Adipocyte (in vitro differentiated cells): ENCODE measurements around the gene SLC16A11.
"Not testable (repeated sequence)": the region's sequence is repeated elsewhere in the genome, so short reads cannot be mapped to it uniquely, and the experiment has no call there.

Experiments used
- DNase-seq: peaks from one replicate; pipeline ENCODE4 v3.0.0-alpha.2; 2015; ENCODE audit warnings: low read depth
- H3K27me3 ChIP-seq: replicated peaks from 2 replicates; pipeline ENCODE4 v1.7.0; 2013; ENCODE audit warnings: mild to moderate bottlenecking, low read length, moderate library complexity; ENCODE audit not compliant: control insufficient read depth, insufficient read depth
- H3K36me3 ChIP-seq: 2 replicates; pipeline ENCODE4 v1.7.0; 2013; ENCODE audit warnings: low read length, mild to moderate bottlenecking, moderate library complexity; ENCODE audit not compliant: control insufficient read depth, insufficient read depth, severe bottlenecking
- H3K4me1 ChIP-seq: 2 replicates; pipeline ENCODE4 v1.7.0; 2013; ENCODE audit warnings: mild to moderate bottlenecking, low read length, moderate library complexity; ENCODE audit not compliant: control insufficient read depth, insufficient read depth
- H3K4me3 ChIP-seq: 2 replicates; pipeline ENCODE4 v1.7.0; 2013; ENCODE audit warnings: mild to moderate bottlenecking, low read length, moderate library complexity
- H3K9ac ChIP-seq: 2 replicates; pipeline ENCODE4 v1.7.0; 2013; ENCODE audit warnings: mild to moderate bottlenecking, low read length, moderate library complexity
- H3K9me3 ChIP-seq: 2 replicates; pipeline ENCODE4 v1.7.0; 2013; ENCODE audit warnings: mild to moderate bottlenecking, low read length, moderate library complexity; ENCODE audit not compliant: control insufficient read depth

The SLC16A11 gene

GRCh38 chr17:7001318-7001961, 42.5 kb downstream of the SLC16A11 start:
- H3K9ac ChIP-seq, result no peak overlapping the region
- H3K27me3 ChIP-seq, result no peaks in the 10 kb centered on the region
- H3K9me3 ChIP-seq, result no peaks in the 10 kb centered on the region
- H3K4me1 ChIP-seq, result peaks cover 8% of the 10 kb centered on the region
- peaks cover 56% of the 10 kb centered on the region for H3K36me3 ChIP-seq
- no peak overlapping the region for H3K4me3 ChIP-seq
- peak; percentile 43 for DNase-seq

GRCh38 chr17:6998855-6999508, 44.9 kb downstream of the SLC16A11 start:
- peaks cover 53% of the 10 kb centered on the region for H3K36me3 ChIP-seq
- H3K4me1 ChIP-seq, result peaks cover 16% of the 10 kb centered on the region
- H3K4me3 ChIP-seq, result no peak overlapping the region
- no peaks in the 10 kb centered on the region for H3K27me3 ChIP-seq
- no peaks in the 10 kb centered on the region for H3K9me3 ChIP-seq
- no peak overlapping the region for H3K9ac ChIP-seq
- no peak for DNase-seq

GRCh38 chr17:6997171-6997570, 46.7 kb downstream of the SLC16A11 start:
- no peak overlapping the region for H3K4me3 ChIP-seq
- no peak overlapping the region for H3K9ac ChIP-seq
- H3K9me3 ChIP-seq, result no peaks in the 10 kb centered on the region
- no peaks in the 10 kb centered on the region for H3K27me3 ChIP-seq
- H3K36me3 ChIP-seq, result peaks cover 47% of the 10 kb centered on the region
- peaks cover 9% of the 10 kb centered on the region for H3K4me1 ChIP-seq
- no peak for DNase-seq

DNA sequence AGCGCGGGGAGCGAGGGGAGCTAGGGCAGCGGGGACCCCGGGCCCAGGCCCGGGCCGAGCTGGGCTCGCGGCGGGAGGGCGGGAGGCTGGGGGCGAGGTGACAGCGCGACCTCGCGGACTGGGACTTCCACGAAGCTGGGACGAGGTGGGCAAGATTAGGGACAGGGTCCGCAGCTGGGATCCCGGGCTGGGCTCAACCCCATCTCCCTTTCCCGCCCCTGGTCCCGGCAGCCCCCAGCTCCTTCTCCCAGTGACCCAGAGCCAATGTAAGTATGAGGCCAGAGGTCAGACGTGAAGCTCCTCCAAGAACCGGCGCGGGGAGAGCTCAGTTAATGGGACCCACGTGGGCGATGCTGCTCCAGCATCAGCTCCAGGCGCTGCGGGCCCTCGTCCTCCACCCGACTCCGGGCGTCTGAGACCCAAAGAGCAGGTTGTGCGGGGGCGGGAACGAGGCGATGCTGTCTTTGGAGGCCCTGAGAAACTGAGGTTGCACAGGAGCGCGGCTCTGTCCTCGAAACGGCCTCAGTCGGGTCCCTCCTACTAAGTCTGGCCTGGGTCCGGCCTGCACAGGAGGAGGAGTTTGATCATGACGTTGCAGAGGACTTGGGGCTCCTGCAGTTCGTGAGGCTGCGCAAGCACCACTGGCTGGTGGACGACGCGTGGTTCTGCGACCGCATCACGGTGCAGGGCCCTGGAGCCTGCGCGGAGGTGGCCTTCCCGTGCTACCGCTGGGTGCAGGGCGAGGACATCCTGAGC, 47.5 kb downstream of the SLC16A11 start:
- no peaks in the 10 kb centered on the region for H3K27me3 ChIP-seq
- peak overlapping the region; percentile 49 for H3K9ac ChIP-seq
- H3K4me1 ChIP-seq, result peaks cover 9% of the 10 kb centered on the region
- H3K4me3 ChIP-seq, result peak overlapping the region; percentile 65
- peaks cover 40% of the 10 kb centered on the region for H3K36me3 ChIP-seq
- no peaks in the 10 kb centered on the region for H3K9me3 ChIP-seq
- no peak for DNase-seq

DNA sequence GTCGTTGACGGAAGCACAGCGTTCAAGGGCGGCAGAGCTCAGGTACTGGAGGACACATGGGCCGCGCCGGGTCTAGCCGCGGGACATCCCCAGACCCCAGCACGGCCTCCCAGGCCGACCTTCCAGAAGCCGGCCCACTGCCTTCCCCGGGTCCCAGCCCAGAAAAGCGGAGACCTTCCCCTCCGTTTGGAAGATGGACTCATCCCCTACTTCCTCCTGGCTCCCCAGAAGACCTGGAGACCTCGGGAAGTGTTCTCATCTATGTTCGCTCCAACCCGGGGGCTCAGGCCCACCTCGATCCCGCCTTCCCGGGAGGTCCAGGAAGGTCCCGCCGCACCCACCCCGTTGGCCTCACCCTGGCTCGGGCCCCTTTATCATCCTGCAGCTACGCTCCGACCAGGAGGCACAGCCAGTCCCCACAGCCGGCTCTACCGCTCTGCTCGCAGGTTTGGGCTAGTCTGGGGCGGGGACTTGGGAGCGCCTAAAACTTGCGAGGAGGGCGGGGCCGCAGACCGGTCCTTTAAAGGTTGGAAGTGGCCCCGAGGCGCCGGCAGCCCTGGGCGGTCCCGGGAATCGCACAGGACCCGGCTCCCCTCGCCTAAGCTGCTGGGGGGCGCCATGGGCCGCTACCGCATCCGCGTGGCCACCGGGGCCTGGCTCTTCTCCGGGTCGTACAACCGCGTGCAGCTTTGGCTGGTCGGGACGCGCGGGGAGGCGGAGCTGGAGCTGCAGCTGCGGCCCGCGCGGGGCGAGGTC, 48.2 kb downstream of the SLC16A11 start, which contains the start of gene ALOX12:
Gene ALOX12 (plus strand): TSS at position 550 of the 756 bp plus-strand sequence. CDS start 69 bp downstream, at position 619.
- peaks cover 9% of the 10 kb centered on the region for H3K4me1 ChIP-seq
- no peak for DNase-seq
- H3K9me3 ChIP-seq, result no peaks in the 10 kb centered on the region
- peaks cover 32% of the 10 kb centered on the region for H3K36me3 ChIP-seq
- H3K9ac ChIP-seq, result peak within 1 kb of the TSS; percentile 49
- H3K27me3 ChIP-seq, result no peaks in the 10 kb centered on the region
- peak within 1 kb of the TSS; percentile 65 for H3K4me3 ChIP-seq

- Histone ChIP-seq H3K4me3 (no peak overlapping the region), H3K9me3 (no peaks in the 10 kb centered on the region), H3K4me1 (peaks cover 9% of the 10 kb centered on the region), H3K36me3 (peaks cover 23% of the 10 kb centered on the region), H3K27me3 (no peaks in the 10 kb centered on the region), H3K9ac (no peak overlapping the region)
- DNase-seq, result peak; percentile 47
Observed at GRCh38 chr17:6994666-6995256, 49.1 kb downstream of the SLC16A11 start.

DNA sequence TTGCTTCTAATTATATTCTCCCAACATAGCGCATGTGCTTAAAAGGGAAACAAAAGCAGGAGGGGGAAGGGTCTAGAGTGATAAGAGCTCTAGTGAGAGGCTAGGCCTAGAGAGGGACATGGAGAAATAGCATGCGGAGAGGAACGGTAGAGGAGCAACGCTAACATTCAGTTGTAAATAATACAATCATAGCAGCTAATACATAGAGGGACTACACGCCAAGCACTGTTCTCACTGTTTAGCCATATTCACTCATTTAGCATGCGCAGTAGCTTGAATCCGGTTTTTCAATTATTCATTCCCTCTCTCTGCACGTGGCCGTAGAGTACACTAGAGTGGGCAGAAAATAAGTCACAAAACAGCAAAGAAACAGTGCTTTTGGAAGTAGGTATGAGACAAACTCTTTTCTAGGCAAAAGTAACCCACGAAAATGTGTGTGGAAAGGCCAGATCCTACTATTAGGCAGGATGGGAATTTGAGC, 49.7 kb downstream of the SLC16A11 start:
- H3K4me3 ChIP-seq, result no peak overlapping the region
- no peaks in the 10 kb centered on the region for H3K9me3 ChIP-seq
- H3K9ac ChIP-seq, result no peak overlapping the region
- H3K36me3 ChIP-seq, result peaks cover 17% of the 10 kb centered on the region
- H3K27me3 ChIP-seq, result no peaks in the 10 kb centered on the region
- H3K4me1 ChIP-seq, result peaks cover 9% of the 10 kb centered on the region
- no peak for DNase-seq

GRCh38 chr17:6993613-6994056, 50.3 kb downstream of the SLC16A11 start:
- H3K36me3 ChIP-seq, result peaks cover 12% of the 10 kb centered on the region
- H3K27me3 ChIP-seq, H3K4me3 ChIP-seq, H3K9ac ChIP-seq, H3K4me1 ChIP-seq, H3K9me3 ChIP-seq, DNase-seq: not testable (repeated sequence)
